IgD-negative memory B cell (primary cell): ENCODE results near the gene SNX6. TPM values are rescaled to one million over a fixed set of nuclear protein-coding genes. Genes with fewer than 3 reads are reported as not detected.
"Not testable (repeated sequence)": the region's sequence is repeated elsewhere in the genome, so short reads cannot be mapped to it uniquely, and the experiment has no call there.

ENCODE experiments used
- H3K27ac Mint-ChIP-seq, 3 donors: one replicate each; pipeline ENCODE4 v1.8.0; 2020 to 2022; ENCODE audit warnings: mild to moderate bottlenecking in 3 of 3, mixed read lengths in 3 of 3, moderate library complexity in 1 of 3
- H3K27me3 Mint-ChIP-seq: one replicate; pipeline ENCODE4 v1.8.0; 2021; ENCODE audit warnings: mixed read lengths
- H3K36me3 Mint-ChIP-seq: one replicate; pipeline ENCODE4 v1.8.0; 2020; ENCODE audit warnings: mild to moderate bottlenecking, mixed read lengths
- H3K4me1 Mint-ChIP-seq, 3 donors: one replicate each; pipeline ENCODE4 v1.8.0; 2020 to 2022; ENCODE audit warnings: mixed read lengths in 3 of 3, mild to moderate bottlenecking in 1 of 3
- H3K4me3 Mint-ChIP-seq, 4 donors: one replicate each; pipeline ENCODE4 v1.8.0; 2020 to 2022; ENCODE audit warnings: mild to moderate bottlenecking in 4 of 4, mixed read lengths in 4 of 4, moderate library complexity in 3 of 4
- H3K9me3 Mint-ChIP-seq, 3 donors: one replicate each; pipeline ENCODE4 v1.8.0; 2020 to 2021; ENCODE audit warnings: mixed read lengths in 3 of 3, mild to moderate bottlenecking in 1 of 3
- polyA plus RNA-seq: library from polyadenylated mRNA; unstranded; fragments of 300-500 nt; fragmentation: Illumina TruSeq; gene quantifications from one replicate; pipeline ENCODE4 v1.2.3, GENCODE V29; 2021

SNX6 gene
- polyA plus RNA-seq, 1 donor from 2014 or later: 122 TPM

DNA sequence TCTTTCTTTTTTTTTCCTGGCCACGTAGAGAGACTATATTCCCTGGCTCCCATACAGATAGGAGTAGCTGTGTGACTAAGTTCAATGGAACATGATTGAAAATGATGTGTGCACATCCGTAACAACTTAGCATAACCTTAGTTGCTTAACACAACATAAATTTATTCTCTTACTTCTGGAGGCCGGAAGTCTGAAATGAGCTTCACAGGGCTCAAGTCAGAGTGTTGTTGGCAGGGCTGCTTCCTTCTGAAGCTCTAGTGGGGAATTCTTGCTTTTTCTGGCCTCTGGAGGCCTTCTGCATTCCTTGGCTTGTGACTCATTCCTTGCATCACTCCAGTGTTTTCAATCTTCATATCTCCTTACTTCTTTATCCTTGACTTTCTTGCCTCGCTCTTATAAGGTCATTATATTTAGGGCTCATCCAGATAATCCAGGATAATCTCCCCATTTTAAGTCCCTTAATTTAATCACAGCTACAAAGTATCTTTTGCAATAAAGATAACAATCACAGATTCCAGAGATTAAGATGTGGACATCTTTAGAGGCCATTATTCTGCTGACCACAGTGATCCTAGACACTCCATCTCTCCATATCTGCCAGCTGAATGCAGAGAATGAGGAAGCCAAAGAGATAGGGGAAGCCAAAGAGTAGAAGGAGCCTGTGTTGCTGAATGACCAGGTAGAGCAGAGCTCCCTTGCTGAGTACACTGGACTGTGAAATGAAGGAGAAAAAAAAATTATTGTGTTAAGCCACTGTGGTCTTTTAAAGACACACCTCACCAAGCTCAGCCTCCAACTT, 21.0 kb upstream of the SNX6 start:
- Mint-ChIP-seq H3K27me3 (peaks cover 4% of the 10 kb centered on the region), H3K9me3 (no peaks in the 10 kb centered on the region), H3K36me3 (no peaks in the 10 kb centered on the region), H3K4me1 (no peaks in the 10 kb centered on the region), H3K4me3 (no peak overlapping the region), H3K27ac (peak overlapping the region in 1 of 3 donors; percentile 57)

DNA sequence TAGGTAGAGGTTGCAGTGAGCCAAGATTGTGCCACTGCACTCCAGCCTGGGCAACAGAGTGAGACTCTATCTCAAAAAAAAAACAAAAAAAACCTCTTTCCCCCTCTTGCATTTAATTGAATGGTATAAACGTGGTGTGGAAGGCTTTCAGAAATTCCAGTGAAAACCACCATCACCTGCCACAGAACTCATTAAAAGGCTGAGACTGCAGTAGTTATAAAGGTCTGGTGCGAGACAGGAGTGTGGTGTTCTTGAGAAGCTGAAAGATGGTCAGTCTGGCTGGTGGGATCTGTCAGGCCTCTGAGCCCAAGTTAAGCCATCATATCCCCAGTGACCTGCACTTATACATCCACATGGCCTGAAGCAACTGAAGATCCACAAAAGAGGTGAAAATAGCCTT, 20.1 kb upstream of the SNX6 start:
- not testable (repeated sequence) for H3K36me3 Mint-ChIP-seq, H3K27me3 Mint-ChIP-seq, H3K4me1 Mint-ChIP-seq, H3K4me3 Mint-ChIP-seq, H3K9me3 Mint-ChIP-seq
- H3K27ac Mint-ChIP-seq: peak overlapping the region in 1 of 3 donors; percentile 57

DNA sequence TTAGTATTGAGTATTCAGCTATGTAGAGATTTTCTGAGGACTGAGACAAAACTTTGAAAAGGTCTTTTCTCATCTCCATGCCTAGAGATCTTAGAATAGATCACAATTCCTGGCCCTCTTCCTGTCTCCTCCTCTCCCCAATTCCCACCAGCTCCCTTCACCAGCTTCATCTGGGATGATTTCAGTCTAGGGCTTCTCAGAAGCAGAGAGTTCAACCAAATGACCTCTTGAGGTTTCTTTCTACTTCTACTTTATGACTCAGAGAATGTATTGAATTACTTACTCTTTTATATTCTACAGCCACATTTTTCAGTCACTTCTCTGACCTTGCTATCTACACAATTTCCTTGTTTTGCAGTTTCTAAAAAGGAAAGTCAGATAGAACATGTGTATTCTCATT, 19.4 kb upstream of the SNX6 start:
- Mint-ChIP-seq H3K9me3 (no peaks in the 10 kb centered on the region), H3K27ac (no peak overlapping the region)

DNA sequence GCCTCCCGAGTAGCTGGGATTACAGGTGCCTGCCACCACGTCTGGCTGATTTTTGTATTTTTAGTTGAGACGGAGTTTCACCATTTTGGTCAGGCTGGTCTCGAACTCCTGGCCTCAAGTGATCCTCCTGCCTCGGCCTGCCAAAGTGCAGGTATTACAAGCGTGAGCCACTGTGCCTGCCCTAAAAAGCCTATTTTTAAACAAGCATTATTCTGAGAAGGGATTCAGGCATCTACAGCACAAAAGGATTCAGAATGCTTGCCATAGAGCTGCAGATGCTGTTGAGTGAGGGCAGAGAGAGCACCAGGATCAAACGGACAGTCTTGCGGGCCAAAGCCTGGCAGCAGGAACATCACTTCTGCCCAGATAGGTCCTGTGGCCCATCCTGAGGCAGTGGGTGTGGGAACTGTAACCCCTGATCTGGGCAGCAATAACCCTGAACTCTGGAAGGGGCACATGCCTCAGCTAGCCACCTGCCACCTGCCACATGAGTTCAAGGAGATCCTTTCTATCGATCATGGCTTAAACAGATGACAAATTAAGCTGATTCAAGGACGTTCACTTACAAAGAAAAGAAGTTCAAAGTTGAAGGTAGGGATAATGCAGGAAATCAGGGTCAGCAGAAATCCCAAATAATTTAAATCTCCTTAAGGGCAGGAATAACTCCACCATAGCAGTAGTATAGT, 16.8 kb upstream of the SNX6 start:
- H3K4me1 Mint-ChIP-seq: no peaks in the 10 kb centered on the region
- no peak overlapping the region for H3K4me3 Mint-ChIP-seq
- no peaks in the 10 kb centered on the region for H3K9me3 Mint-ChIP-seq
- no peaks in the 10 kb centered on the region for H3K36me3 Mint-ChIP-seq
- no peak overlapping the region for H3K27ac Mint-ChIP-seq
- no peaks in the 10 kb centered on the region for H3K27me3 Mint-ChIP-seq

More for the DNA sequence above, 19.4 kb upstream of the SNX6 start:
- Mint-ChIP-seq H3K4me1 (no peaks in the 10 kb centered on the region), H3K27me3 (no peaks in the 10 kb centered on the region), H3K36me3 (no peaks in the 10 kb centered on the region), H3K4me3 (no peak overlapping the region)

DNA sequence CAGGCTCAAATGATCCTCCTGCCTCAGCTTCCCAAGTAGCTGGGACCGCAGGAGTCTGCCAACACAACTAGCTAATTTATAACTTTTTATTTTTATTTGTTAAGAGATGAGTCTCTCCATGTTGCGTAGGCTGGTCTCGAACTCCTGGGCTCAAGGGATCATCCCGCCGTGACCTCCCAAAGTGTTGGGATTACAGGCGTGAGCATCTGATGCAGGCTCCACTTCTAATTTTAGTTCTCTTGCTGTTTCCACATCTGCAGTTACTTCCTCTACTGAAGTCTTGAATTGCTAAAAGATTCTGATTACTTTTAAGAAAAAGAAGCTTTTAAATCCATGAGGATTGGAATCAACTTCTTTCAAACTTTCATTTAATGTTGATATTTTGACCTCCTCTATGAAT, 13.4 kb upstream of the SNX6 start:
- H3K4me1 Mint-ChIP-seq: no peaks in the 10 kb centered on the region
- H3K27me3 Mint-ChIP-seq: no peaks in the 10 kb centered on the region
- no peak overlapping the region for H3K27ac Mint-ChIP-seq
- H3K4me3 Mint-ChIP-seq: no peak overlapping the region
- H3K9me3 Mint-ChIP-seq: no peaks in the 10 kb centered on the region
- H3K36me3 Mint-ChIP-seq: no peaks in the 10 kb centered on the region

DNA sequence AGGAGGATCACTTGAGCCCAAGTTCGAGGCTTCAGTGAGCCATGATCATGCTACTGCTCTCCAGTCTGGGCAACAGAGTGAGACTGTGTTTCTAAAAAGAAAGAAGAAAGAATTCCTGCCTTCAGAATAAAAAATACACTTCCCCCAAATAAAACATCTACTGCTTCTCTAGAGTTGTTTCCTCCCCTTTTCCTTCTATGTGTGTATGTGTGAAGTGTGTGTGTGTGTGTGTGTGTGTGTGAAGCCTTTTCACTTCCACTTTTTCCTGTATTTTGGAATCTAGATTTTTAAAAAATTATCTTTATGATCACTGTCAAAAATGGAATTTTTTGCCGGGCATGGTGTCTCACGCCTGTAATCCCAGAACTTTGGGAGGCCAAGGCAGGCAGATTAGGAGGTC, 12.6 kb upstream of the SNX6 start:
- Mint-ChIP-seq H3K9me3 (no peaks in the 10 kb centered on the region), H3K27me3 (no peaks in the 10 kb centered on the region)

DNA sequence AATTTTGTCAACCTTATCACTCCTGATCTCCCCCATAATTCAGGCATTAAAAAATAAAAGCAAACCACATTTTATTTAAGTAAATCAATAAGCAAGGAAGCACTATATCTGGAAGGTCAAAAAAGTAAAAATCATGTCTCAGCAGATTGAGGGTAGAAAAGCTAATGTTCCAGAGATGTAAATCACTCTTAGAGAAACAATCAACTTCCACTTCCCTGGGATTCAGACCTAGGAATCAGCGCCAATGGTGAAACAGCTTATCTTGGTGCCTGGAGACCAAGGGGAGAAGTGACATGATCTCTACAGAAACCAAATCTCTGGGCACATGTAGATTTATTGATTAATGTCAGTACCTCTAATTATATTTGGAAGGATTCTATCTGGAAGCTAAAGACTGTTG, 10.9 kb upstream of the SNX6 start:
- Mint-ChIP-seq H3K4me1 (no peaks in the 10 kb centered on the region), H3K27ac (no peak overlapping the region), H3K27me3 (no peaks in the 10 kb centered on the region), H3K9me3 (no peaks in the 10 kb centered on the region), H3K4me3 (no peak overlapping the region), H3K36me3 (no peaks in the 10 kb centered on the region)

More for the DNA sequence above, 12.6 kb upstream of the SNX6 start:
- peak overlapping the region in 1 of 4 donors; percentile 24 for H3K4me3 Mint-ChIP-seq
- no peaks in the 10 kb centered on the region for H3K4me1 Mint-ChIP-seq
- H3K27ac Mint-ChIP-seq: no peak overlapping the region
- H3K36me3 Mint-ChIP-seq: no peaks in the 10 kb centered on the region

DNA sequence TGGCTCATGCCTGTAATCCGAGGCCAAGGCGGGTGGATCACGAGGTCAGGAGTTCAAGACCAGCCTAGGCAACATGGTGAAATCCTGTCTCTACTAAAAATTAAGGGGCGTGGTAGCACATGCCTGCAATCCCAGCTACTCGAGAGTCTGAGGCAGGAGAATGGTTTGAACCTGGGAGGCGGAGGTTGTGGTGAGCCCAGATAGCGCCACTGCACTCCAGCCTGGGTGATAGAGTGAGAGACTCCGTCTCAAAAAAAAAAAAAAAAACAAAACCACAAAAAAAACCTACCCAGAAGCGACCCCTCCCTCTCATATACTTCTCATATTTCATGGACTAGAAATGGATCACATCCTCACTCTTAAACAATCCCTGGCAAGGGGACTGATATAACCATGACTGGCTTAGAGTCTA, 4.4 kb upstream of the SNX6 start:
- H3K4me3 Mint-ChIP-seq: peak overlapping the region in 1 of 4 donors; percentile 41
- H3K27me3 Mint-ChIP-seq, H3K9me3 Mint-ChIP-seq, H3K4me1 Mint-ChIP-seq, H3K27ac Mint-ChIP-seq, H3K36me3 Mint-ChIP-seq: not testable (repeated sequence)

DNA sequence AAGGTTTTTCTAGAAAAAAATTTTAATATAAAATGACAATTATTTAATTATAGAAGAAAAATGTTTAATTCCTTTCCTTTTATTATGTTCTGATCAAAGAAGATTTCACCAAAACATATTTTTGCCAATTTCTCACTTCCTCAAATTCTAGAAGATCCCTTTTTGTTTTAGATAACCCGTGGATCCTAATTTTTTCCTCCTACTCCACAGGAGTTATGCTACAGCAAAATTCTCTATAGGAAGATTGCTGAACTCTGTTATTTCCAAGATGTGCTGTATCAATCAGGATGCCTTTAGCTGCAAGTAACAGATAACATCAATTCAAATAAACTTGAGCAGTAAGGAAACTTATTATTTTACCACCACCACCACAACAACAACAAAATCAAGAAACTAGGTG, 3.8 kb upstream of the SNX6 start:
- Mint-ChIP-seq H3K4me1 (peaks cover 0 to 10% (median 7%) of the 10 kb centered on the region in 3 donors), H3K27ac (no peak overlapping the region), H3K4me3 (peak overlapping the region in 1 of 4 donors; percentile 46), H3K27me3 (peaks cover 1% of the 10 kb centered on the region), H3K9me3 (no peaks in the 10 kb centered on the region), H3K36me3 (no peaks in the 10 kb centered on the region)

DNA sequence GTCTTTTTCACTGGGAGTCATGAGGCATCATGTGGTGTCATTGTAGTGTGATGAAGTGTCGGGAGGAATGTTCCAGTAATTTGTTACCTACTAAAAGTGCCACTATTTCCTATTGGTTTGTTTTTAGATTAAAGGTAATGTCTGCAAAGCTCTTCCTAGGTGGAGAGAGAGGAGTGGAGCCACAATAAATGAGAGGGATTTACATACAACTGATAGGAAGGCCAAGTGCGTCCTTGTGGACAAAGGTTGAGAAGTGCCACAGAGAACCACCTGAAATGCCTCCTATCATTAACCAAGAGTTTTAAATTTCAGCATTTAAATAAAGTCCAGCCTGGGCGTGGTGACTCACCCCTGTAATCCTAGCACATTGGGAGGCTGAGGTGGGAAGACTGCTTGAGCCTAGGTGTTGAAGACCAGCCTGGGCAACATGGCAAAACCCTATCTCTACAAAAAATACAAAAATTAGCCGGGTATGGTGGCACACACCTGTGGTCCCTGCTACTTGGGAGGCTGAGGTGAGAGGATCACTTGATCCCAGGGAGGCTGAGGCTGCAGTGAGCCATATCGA, 2.5 kb upstream of the SNX6 start:
- peak overlapping the region in 2 of 4 donors; percentile 25 to 83 for H3K4me3 Mint-ChIP-seq
- no peaks in the 10 kb centered on the region for H3K9me3 Mint-ChIP-seq
- peaks cover 1% of the 10 kb centered on the region for H3K27me3 Mint-ChIP-seq
- H3K4me1 Mint-ChIP-seq: peaks cover 0 to 16% (median 10%) of the 10 kb centered on the region in 3 donors
- H3K36me3 Mint-ChIP-seq: no peaks in the 10 kb centered on the region
- H3K27ac Mint-ChIP-seq: no peak overlapping the region

DNA sequence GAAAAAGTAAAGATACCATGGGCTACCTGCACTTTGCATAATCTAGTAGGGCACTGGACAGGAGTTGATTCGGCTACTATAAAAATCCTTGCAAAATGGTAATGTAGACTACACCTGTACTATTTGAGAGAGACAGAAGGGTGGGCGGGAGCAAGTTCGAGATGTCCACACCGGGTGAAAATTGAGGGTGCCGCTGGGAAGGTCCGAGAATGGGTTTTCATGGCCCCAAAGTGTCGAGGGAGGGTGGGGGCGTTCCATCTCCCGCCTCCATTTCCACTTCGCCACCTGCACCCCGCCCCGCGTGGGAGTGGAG, 648 bp downstream of the SNX6 start:
- Mint-ChIP-seq H3K36me3 (no peaks in the 10 kb centered on the region), H3K9me3 (no peaks in the 10 kb centered on the region), H3K4me3 (peak overlapping the region; percentile 83 to 97 (median 96)), H3K27ac (peak overlapping the region; percentile 62 to 95 (median 95)), H3K27me3 (no peaks in the 10 kb centered on the region), H3K4me1 (peaks cover 3 to 19% (median 14%) of the 10 kb centered on the region in 3 donors)

DNA sequence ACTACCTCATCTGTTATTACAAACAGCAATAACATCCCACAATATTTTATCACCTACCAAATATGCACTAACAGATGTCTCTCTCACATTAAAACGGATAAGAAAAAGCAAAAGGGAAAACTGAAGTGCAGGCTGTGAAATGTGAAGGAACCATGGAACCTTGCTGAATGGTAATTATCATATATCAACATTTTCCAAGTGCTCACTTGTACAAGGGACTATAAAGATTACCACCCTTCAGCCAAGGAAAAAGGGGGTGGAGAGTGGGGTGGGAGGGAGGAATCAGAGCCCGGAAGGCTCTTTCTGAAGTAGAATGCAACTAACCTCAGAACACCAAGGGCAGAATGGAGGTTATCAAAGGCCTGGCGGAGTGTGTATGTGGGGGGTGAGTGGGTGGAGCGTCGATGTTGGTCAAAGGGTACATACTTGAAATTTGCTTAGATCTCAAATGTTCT, 1.2 kb downstream of the SNX6 start:
- no peaks in the 10 kb centered on the region for H3K27me3 Mint-ChIP-seq
- H3K36me3 Mint-ChIP-seq: no peaks in the 10 kb centered on the region
- no peaks in the 10 kb centered on the region for H3K9me3 Mint-ChIP-seq
- peak overlapping the region; percentile 62 to 95 (median 63) for H3K27ac Mint-ChIP-seq
- H3K4me1 Mint-ChIP-seq: peaks cover 4 to 16% (median 13%) of the 10 kb centered on the region in 3 donors
- H3K4me3 Mint-ChIP-seq: peak overlapping the region; percentile 83 to 97 (median 96)

DNA sequence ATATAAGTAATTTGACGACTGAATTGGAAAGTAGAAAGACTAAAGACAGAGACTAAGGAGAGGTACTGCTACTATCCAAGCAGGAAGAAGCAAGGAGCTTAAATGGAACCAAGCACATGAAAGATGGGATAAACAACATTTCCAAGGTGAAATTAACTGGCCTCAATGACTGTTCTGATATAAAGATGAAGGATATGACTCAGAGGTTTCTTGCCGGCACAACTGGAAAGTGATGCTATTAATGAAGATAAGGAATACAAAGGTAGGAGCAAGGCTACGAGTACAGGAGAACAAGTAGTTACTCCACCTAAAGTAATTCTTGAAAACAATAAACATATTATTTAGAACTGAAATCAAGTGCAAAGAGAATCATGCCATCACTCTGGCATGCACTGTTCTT, 6.4 kb downstream of the SNX6 start:
- Mint-ChIP-seq H3K27ac (no peak overlapping the region), H3K4me3 (no peak overlapping the region), H3K4me1 (peaks cover 8 to 20% (median 17%) of the 10 kb centered on the region in 3 donors), H3K27me3 (no peaks in the 10 kb centered on the region), H3K9me3 (no peaks in the 10 kb centered on the region), H3K36me3 (peaks cover 2% of the 10 kb centered on the region)

DNA sequence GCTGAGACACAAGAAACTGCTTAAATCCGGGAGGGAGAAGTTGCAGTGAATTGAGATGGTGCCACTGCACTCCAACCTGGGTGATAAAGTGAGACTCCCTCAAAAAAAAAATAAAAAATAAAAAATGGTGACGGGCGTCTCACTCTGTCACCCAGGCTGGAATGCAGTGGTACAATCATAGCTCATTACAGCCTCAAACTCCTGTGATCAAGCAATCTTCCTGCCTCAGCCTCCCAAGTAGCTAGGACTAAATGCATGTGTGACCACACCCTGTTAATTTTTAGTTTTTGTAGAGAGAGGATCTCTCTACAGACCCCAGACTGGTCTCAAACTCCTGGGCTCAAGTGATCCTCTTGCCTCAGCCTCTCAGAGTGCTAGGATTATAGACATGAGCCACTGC, 9.1 kb downstream of the SNX6 start:
- Mint-ChIP-seq H3K27me3 (no peaks in the 10 kb centered on the region), H3K9me3 (no peaks in the 10 kb centered on the region), H3K4me3 (no peak overlapping the region), H3K4me1 (peaks cover 3 to 19% (median 17%) of the 10 kb centered on the region in 3 donors), H3K36me3 (peaks cover 2% of the 10 kb centered on the region), H3K27ac (no peak overlapping the region)

DNA sequence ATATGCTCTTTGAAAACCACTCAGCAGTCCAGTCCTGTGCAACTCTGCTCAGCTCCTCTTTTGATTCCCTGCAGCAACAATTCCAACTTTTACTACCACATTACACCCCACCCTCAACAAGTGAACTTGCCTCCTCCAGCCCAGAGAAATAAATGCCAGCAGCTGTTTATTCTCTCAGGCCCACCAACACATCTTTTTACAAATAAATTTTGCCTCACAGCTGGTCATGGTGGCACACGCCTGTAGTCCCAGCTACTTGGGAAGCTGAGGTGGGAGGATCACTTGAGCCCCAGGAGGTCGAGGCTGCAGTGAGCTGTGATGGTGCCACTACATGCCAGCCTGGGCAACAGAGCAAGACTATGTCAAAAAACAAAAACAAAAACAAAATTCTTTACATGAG, 9.8 kb downstream of the SNX6 start:
- H3K36me3 Mint-ChIP-seq: peaks cover 2% of the 10 kb centered on the region
- peaks cover 4 to 16% (median 15%) of the 10 kb centered on the region in 3 donors for H3K4me1 Mint-ChIP-seq
- no peak overlapping the region for H3K4me3 Mint-ChIP-seq

More for the DNA sequence above, 9.8 kb downstream of the SNX6 start:
- Mint-ChIP-seq H3K27me3 (no peaks in the 10 kb centered on the region), H3K27ac (peak overlapping the region in 1 of 3 donors; percentile 92), H3K9me3 (no peaks in the 10 kb centered on the region)
